HG03442 (cell line): Measurements from ENCODE around the gene LYPD8.

ENCODE experiments used
- ATAC-seq: cut with Tn5 transposase; IDR thresholded peaks from one replicate; pipeline ENCODE4 v1.9.1; 2021; ENCODE audit warnings: mild to moderate bottlenecking, moderate library complexity; ENCODE audit not compliant: unreplicated experiment

Gene LYPD8

GRCh38 chr1:248758352-248758751 lies 2.8 kb upstream of the LYPD8 start:
- ATAC-seq = no peak

GRCh38 chr1:248757784-248758195 lies 2.2 kb upstream of the LYPD8 start:
- ATAC-seq = no peak

GRCh38 chr1:248756636-248757035 lies 1.1 kb upstream of the LYPD8 start:
- ATAC-seq = no peak

GRCh38 chr1:248756151-248756550 lies 592 bp upstream of the LYPD8 start:
- no peak for ATAC-seq

- ATAC-seq = no peak
These were observed 1.8 kb downstream of the LYPD8 start for GRCh38 chr1:248753708-248754280.

- no peak for ATAC-seq
These were observed 2.4 kb downstream of the LYPD8 start for GRCh38 chr1:248753029-248753594.

- no peak for ATAC-seq
These were observed 3.2 kb downstream of the LYPD8 start for GRCh38 chr1:248752161-248753028.

GRCh38 chr1:248751635-248752034 lies 3.9 kb downstream of the LYPD8 start:
- no peak for ATAC-seq

- no peak for ATAC-seq
These were observed 4.4 kb downstream of the LYPD8 start for GRCh38 chr1:248751142-248751541.

GRCh38 chr1:248750496-248750895 lies 5.1 kb downstream of the LYPD8 start:
- no peak for ATAC-seq

- ATAC-seq = no peak
These were observed 7.3 kb downstream of the LYPD8 start for GRCh38 chr1:248748211-248748610.

- no peak for ATAC-seq
These were observed 14.7 kb downstream of the LYPD8 start for GRCh38 chr1:248740876-248741275.

GRCh38 chr1:248739572-248740205 lies 15.9 kb downstream of the LYPD8 start:
- no peak for ATAC-seq

GRCh38 chr1:248737457-248737856 lies 18.1 kb downstream of the LYPD8 start:
- ATAC-seq = no peak

- no peak for ATAC-seq
These were observed 18.6 kb downstream of the LYPD8 start for GRCh38 chr1:248736977-248737376.

GRCh38 chr1:248733566-248733965 lies 22.0 kb downstream of the LYPD8 start:
- no peak for ATAC-seq

- no peak for ATAC-seq
These were observed 24.8 kb downstream of the LYPD8 start for GRCh38 chr1:248730507-248731335.

- no peak for ATAC-seq
These were observed 41.3 kb downstream of the LYPD8 start for GRCh38 chr1:248714248-248714647.

- no peak for ATAC-seq
These were observed 45.2 kb downstream of the LYPD8 start for GRCh38 chr1:248710305-248710900.

- ATAC-seq = no peak
These were observed 51.0 kb downstream of the LYPD8 start for GRCh38 chr1:248704606-248705005.
